Chondrocyte (in vitro differentiated cells): Measurements from ENCODE around the gene PRR5. TPM values are rescaled to one million over a fixed set of nuclear protein-coding genes. Genes with fewer than 3 reads are reported as not detected.
"Not testable (repeated sequence)": the region's sequence is repeated elsewhere in the genome, so short reads cannot be mapped to it uniquely, and the experiment has no call there.

ENCODE experiments used
- DNase-seq: peaks from one replicate; pipeline ENCODE4 v3.0.0; 2021; ENCODE audit warnings: mixed read lengths, low spot score
- H3K27ac Mint-ChIP-seq: one replicate; pipeline ENCODE4 v1.8.0; 2021; ENCODE audit warnings: mild to moderate bottlenecking, moderate library complexity, mixed read lengths; ENCODE audit not compliant: unreplicated experiment
- H3K27me3 Mint-ChIP-seq: 2 replicates; pipeline ENCODE4 v1.8.0; 2021; ENCODE audit warnings: low read depth, mixed read lengths
- H3K36me3 Mint-ChIP-seq: 2 replicates; pipeline ENCODE4 v1.8.0; 2021; ENCODE audit warnings: low read depth, mixed read lengths
- H3K4me1 Mint-ChIP-seq: 2 replicates; pipeline ENCODE4 v1.8.0; 2021; ENCODE audit warnings: low read depth, mild to moderate bottlenecking, mixed read lengths
- H3K4me3 Mint-ChIP-seq: one replicate; pipeline ENCODE4 v1.8.0; 2021; ENCODE audit warnings: mild to moderate bottlenecking, moderate library complexity, mixed read lengths; ENCODE audit not compliant: unreplicated experiment
- H3K9me3 Mint-ChIP-seq: 2 replicates; pipeline ENCODE4 v1.8.0; 2021; ENCODE audit warnings: low read depth, mixed read lengths
- total RNA-seq: library from RNA; stranded (reverse); gene quantifications from 3 replicates; pipeline ENCODE4 v1.2.1, GENCODE V29; 2021
- TF ChIP-seq, protein P1 (sequence below): fragments of 200-600 bp; sonication (generic); IDR thresholded peaks from 2 replicates; pipeline ENCODE4 v1.5.0; 2021; ENCODE audit warnings: antibody characterized with exemption, mild to moderate bottlenecking, moderate library complexity

Gene PRR5
- total RNA-seq, 1 donor from 2014 or later, result 15.1 TPM

DNA sequence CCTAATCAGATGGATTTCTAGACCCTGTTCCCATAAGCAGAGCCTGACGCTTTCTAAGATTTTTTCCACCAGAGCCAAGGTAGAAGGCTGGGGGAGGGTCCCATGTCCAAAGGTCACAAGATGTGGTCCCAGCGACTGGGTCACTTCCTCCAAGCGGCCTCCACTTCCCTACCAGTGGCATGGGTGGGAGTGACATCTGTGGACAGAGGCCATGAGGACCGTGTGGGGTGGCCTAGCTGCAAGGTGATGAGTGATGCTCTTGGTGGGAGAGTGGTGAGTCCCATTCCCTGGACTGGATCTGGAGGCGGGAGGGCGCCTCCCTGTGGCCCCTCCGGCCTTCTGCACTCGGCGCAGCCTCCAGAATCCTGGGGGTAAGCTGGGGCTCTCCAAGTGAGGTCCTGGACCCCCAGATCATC, 32.4 kb upstream of the PRR5 start:
- Mint-ChIP-seq H3K4me3 (peak overlapping the region; percentile 70), H3K27ac (no peak overlapping the region), H3K4me1 (peaks cover 4% of the 10 kb centered on the region), H3K27me3 (no peaks in the 10 kb centered on the region), H3K9me3 (no peaks in the 10 kb centered on the region), H3K36me3 (no peaks in the 10 kb centered on the region)
- TF ChIP-seq, protein P1, sequence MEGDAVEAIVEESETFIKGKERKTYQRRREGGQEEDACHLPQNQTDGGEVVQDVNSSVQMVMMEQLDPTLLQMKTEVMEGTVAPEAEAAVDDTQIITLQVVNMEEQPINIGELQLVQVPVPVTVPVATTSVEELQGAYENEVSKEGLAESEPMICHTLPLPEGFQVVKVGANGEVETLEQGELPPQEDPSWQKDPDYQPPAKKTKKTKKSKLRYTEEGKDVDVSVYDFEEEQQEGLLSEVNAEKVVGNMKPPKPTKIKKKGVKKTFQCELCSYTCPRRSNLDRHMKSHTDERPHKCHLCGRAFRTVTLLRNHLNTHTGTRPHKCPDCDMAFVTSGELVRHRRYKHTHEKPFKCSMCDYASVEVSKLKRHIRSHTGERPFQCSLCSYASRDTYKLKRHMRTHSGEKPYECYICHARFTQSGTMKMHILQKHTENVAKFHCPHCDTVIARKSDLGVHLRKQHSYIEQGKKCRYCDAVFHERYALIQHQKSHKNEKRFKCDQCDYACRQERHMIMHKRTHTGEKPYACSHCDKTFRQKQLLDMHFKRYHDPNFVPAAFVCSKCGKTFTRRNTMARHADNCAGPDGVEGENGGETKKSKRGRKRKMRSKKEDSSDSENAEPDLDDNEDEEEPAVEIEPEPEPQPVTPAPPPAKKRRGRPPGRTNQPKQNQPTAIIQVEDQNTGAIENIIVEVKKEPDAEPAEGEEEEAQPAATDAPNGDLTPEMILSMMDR, result peak; percentile 65
- DNase-seq, result no peak

DNA sequence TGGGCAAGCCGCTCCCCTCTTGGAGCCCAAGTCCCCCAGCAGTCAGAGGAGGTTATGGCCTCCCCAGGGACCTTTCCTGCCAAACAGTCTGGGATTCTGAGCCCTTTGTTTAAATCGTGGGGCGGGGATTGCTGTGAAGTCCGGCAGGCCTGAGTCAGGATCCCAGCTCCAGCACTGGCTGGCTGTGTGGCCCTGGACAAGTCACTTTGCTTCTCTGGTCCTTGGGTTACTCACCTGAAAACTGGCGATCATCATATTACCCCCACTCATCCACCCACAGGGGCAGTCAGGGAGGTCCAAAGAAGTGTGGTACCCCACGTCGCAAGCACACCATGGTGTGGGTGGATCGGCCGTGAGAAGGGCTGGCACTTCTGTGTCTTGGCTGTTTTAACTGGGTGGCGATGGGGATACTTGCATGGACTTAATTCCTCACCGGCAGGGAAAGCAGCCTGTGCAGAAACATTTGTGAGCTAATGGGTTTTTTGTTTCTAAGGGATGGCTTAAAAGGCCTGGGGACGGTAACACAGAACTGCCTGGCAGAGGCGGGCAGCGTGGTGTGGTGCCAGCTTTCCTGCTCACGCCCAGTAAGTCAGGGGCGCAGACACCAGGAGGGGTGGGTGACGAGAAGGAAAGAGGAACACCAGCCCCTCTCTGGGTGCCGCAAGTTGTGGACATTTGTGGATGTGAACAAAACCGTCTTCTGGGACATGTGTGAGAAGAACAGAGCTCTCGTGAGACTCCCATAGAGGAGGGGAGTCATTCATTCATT, 31.6 kb upstream of the PRR5 start:
- DNase-seq, result no peak
- no peaks in the 10 kb centered on the region for H3K27me3 Mint-ChIP-seq
- no peaks in the 10 kb centered on the region for H3K4me1 Mint-ChIP-seq
- TF ChIP-seq, protein P1, result no peak
- no peak overlapping the region for H3K4me3 Mint-ChIP-seq
- H3K27ac Mint-ChIP-seq, result no peak overlapping the region
- no peaks in the 10 kb centered on the region for H3K36me3 Mint-ChIP-seq
- H3K9me3 Mint-ChIP-seq, result no peaks in the 10 kb centered on the region

DNA sequence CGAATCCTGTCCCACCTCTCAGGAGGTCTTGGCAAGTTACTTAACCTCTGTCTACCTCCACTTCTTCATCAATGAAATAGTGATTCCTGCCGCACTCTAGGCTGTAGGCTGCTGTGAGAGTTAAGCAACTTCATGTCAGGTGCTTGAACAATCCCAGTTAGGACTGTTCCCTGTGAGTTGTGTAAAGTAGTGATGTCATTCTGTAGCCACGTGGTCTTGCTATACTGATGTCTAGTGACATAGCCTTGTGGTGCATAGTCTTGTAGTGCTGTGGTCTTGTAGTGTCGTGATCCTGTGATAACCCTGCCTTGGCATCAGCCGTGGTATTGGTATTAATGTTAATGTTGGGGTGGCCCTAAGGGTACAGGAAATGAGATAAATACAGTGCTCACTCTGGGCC, 30.3 kb upstream of the PRR5 start:
- Mint-ChIP-seq H3K27ac (no peak overlapping the region), H3K9me3 (no peaks in the 10 kb centered on the region), H3K4me1 (peaks cover 2% of the 10 kb centered on the region), H3K36me3 (no peaks in the 10 kb centered on the region), H3K27me3 (peaks cover 2% of the 10 kb centered on the region), H3K4me3 (no peak overlapping the region)
- DNase-seq, result no peak
- TF ChIP-seq, protein P1, result no peak

DNA sequence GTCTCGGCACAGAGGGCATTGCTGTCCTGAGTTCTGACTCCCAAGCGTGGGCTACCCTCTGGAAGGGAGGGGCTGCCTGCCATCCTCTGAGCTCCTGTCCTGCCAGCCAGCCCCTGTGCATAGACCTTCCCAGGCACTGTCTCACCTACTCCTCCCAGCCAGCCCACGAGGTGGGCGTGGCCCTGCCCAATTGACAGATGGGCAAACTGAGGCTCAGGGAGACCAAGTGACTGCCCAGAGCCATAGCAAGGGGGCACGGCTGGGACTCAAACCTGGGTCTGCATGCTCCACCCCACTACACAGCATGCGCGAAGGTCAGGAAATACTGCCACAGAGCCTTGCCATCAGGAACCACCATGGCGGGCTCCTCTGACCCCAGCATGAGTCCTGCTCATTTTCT, 29.4 kb upstream of the PRR5 start:
- H3K9me3 Mint-ChIP-seq, result no peaks in the 10 kb centered on the region
- TF ChIP-seq, protein P1, result no peak
- H3K4me1 Mint-ChIP-seq, result peaks cover 2% of the 10 kb centered on the region
- no peak overlapping the region for H3K4me3 Mint-ChIP-seq
- H3K36me3 Mint-ChIP-seq, result no peaks in the 10 kb centered on the region
- peaks cover 2% of the 10 kb centered on the region for H3K27me3 Mint-ChIP-seq
- H3K27ac Mint-ChIP-seq, result no peak overlapping the region
- peak; percentile 72 for DNase-seq

DNA sequence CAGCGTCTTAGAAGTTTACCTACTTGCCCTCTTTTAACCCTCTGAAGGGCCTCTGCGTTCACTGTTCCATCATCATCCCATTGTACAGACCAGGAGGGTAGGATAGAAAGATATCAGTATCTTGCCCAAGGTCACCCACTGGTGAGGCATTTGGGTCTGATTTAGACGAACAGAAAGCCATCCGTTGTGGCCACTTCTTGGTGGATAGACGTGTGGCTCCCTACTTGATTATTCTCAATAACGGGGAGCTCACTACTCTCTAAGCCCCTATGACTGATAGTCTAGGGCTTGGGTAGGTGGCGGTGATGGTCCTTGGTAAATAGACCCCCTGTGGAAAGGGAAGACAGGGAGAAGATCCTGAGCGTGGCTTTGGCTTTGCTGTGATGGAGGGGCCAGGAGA, 28.6 kb upstream of the PRR5 start:
- H3K27me3 Mint-ChIP-seq, result peaks cover 2% of the 10 kb centered on the region
- H3K27ac Mint-ChIP-seq, result no peak overlapping the region
- no peaks in the 10 kb centered on the region for H3K36me3 Mint-ChIP-seq
- TF ChIP-seq, protein P1, result no peak
- H3K9me3 Mint-ChIP-seq, result no peaks in the 10 kb centered on the region
- H3K4me3 Mint-ChIP-seq, result no peak overlapping the region
- DNase-seq, result no peak
- peaks cover 2% of the 10 kb centered on the region for H3K4me1 Mint-ChIP-seq

DNA sequence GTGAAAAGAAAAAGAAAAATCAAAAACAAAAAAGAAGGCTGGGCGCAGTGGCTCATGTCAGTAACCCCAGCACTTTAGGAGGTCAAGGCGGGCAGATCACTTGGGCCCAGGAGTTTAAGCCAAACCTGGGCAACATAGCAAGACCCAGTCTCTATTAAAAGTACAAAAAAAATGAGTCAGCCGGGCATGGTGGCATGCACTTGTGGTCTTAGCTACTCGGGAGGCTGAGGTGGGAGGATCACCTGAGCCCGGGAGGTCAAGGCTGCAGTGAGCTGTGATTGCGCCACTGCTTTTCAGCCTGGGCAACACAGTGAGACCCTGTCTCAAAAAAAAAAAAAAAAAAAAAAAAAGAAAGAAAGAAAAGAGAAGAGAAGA, 26.0 kb upstream of the PRR5 start:
- H3K4me1 Mint-ChIP-seq, H3K36me3 Mint-ChIP-seq, H3K27me3 Mint-ChIP-seq, H3K9me3 Mint-ChIP-seq, H3K27ac Mint-ChIP-seq, H3K4me3 Mint-ChIP-seq, DNase-seq: not testable (repeated sequence)
